CD14-positive monocyte (primary cell): ENCODE data around the gene MEP1A. TPM values are rescaled to one million over a fixed set of nuclear protein-coding genes. Genes with fewer than 3 reads are reported as not detected.

Source experiments
- DNase-seq, 3 donors: peaks; one replicate each; pipeline ENCODE4 v3.0.0-alpha.2; 2011 to 2022
- H2AFZ ChIP-seq: 2 replicates; pipeline ENCODE4 v1.6.0; 2012; ENCODE audit warnings: mild to moderate bottlenecking, low read depth, low read length, inconsistent platforms; ENCODE audit not compliant: insufficient read depth, poor library complexity, severe bottlenecking
- H3K27ac ChIP-seq, 2 donors: 1 replicate in 1 of 2; 2 replicates in 1 of 2; pipeline ENCODE4 v1.5.1; 2012 to 2013; ENCODE audit warnings: low read length in 2 of 2, control low read depth in 1 of 2, inconsistent platforms in 1 of 2, low read depth in 1 of 2, mild to moderate bottlenecking in 1 of 2
- H3K27me3 ChIP-seq, 2 donors: one replicate each; pipeline versions ENCODE4 v1.6.0 to v1.6.1; 2011 to 2013; ENCODE audit warnings: low read length in 2 of 2; ENCODE audit not compliant: control insufficient read depth in 2 of 2, insufficient read depth in 2 of 2
- H3K36me3 ChIP-seq, 2 donors: replicated peaks in 1 of 2; 1 replicate in 1 of 2; 2 replicates in 1 of 2; pipeline versions ENCODE4 v1.5.1 to v1.6.1; 2012 to 2013; ENCODE audit warnings: low read length in 2 of 2, control low read depth in 1 of 2, inconsistent platforms in 1 of 2, mild to moderate bottlenecking in 1 of 2; ENCODE audit not compliant: insufficient read depth in 2 of 2, control insufficient read depth in 1 of 2
- H3K4me1 ChIP-seq, 2 donors: 1 replicate in 1 of 2; 2 replicates in 1 of 2; pipeline versions ENCODE4 v1.5.1 to v1.6.1; 2012 to 2013; ENCODE audit warnings: low read length in 2 of 2, control low read depth in 1 of 2, inconsistent platforms in 1 of 2, mild to moderate bottlenecking in 1 of 2, moderate library complexity in 1 of 2; ENCODE audit not compliant: insufficient read depth in 2 of 2, control insufficient read depth in 1 of 2
- H3K4me2 ChIP-seq: replicated peaks from 2 replicates; pipeline ENCODE3; 2012; ENCODE audit warnings: low read length, moderate library complexity, mild to moderate bottlenecking; ENCODE audit not compliant: poor library complexity, severe bottlenecking; ENCODE audit errors: extremely low read depth
- H3K4me3 ChIP-seq, 3 experiments: fragments of 200-600 bp in 1 of 3; sonication (generic) in 1 of 3; replicated peaks in 1 of 3; 1 replicate in 2 of 3; 2 replicates in 1 of 3; pipeline ENCODE4 v1.5.1; 2011 to 2013; ENCODE audit warnings: low read length in 3 of 3, mild to moderate bottlenecking in 3 of 3, control low read depth in 2 of 3, low read depth in 2 of 3, inconsistent platforms in 1 of 3, moderate library complexity in 1 of 3
- H3K79me2 ChIP-seq: 2 replicates; pipeline ENCODE4 v1.6.0; 2012; ENCODE audit warnings: mild to moderate bottlenecking, control low read depth, inconsistent platforms, low read length, moderate library complexity; ENCODE audit not compliant: insufficient read depth
- H3K9ac ChIP-seq: 2 replicates; pipeline ENCODE4 v1.6.0; 2017; ENCODE audit warnings: low read length, mild to moderate bottlenecking; ENCODE audit not compliant: insufficient read depth, poor library complexity, severe bottlenecking
- H3K9me3 ChIP-seq, 2 donors: replicated peaks in 1 of 2; 1 replicate in 1 of 2; 2 replicates in 1 of 2; pipeline versions ENCODE4 v1.5.1 to v1.6.1; 2012 to 2013; ENCODE audit warnings: low read length in 2 of 2, control low read depth in 1 of 2; ENCODE audit not compliant: control insufficient read depth in 1 of 2, insufficient read depth in 1 of 2
- H4K20me1 ChIP-seq: 2 replicates; pipeline ENCODE4 v1.6.0; 2012; ENCODE audit warnings: mild to moderate bottlenecking, low read length, control low read depth, moderate library complexity; ENCODE audit not compliant: insufficient read depth
- H3K27ac Mint-ChIP-seq, 7 donors: one replicate each; pipeline ENCODE4 v1.8.0; 2020; ENCODE audit warnings: mild to moderate bottlenecking in 7 of 7, mixed read lengths in 7 of 7, moderate library complexity in 6 of 7, inconsistent platforms in 2 of 7
- H3K27me3 Mint-ChIP-seq, 3 donors: one replicate each; pipeline ENCODE4 v1.8.0; 2021 to 2022; ENCODE audit warnings: low read depth in 3 of 3, mild to moderate bottlenecking in 3 of 3, mixed read lengths in 3 of 3, moderate library complexity in 3 of 3, inconsistent platforms in 1 of 3
- H3K36me3 Mint-ChIP-seq, 2 donors: one replicate each; pipeline ENCODE4 v1.8.0; 2020; ENCODE audit warnings: mixed read lengths in 2 of 2, inconsistent platforms in 1 of 2, mild to moderate bottlenecking in 1 of 2
- H3K4me1 Mint-ChIP-seq: one replicate; pipeline ENCODE4 v1.8.0; 2020; ENCODE audit warnings: mild to moderate bottlenecking, mixed read lengths
- H3K4me3 Mint-ChIP-seq, 2 donors: one replicate each; pipeline ENCODE4 v1.8.0; 2020; ENCODE audit warnings: mild to moderate bottlenecking in 2 of 2, mixed read lengths in 2 of 2, moderate library complexity in 1 of 2
- H3K9me3 Mint-ChIP-seq, 7 donors: one replicate each; pipeline ENCODE4 v1.8.0; 2020 to 2022; ENCODE audit warnings: mixed read lengths in 7 of 7, mild to moderate bottlenecking in 6 of 7, moderate library complexity in 6 of 7, inconsistent platforms in 2 of 7
- WGBS: methylation state at CpG from one replicate; pipeline ENCODE4 v1.1.5; 2013; ENCODE audit warnings: missing lambda C conversion rate; ENCODE audit not compliant: insufficient coverage; 5-methylcytosine and 5-hydroxymethylcytosine counted together
- intact Hi-C, 2 donors: fragments of 100-400 bp; cut with micrococcal nuclease; formaldehyde crosslinking; loops; one replicate each; pipeline versions ENCODE4 v1.15.0 to v1.15.1; 2023
- polyA plus RNA-seq, 3 donors: library from polyadenylated mRNA; depleted of rRNA in 1 of 3; unstranded in 2 of 3; stranded (reverse) in 1 of 3; fragments of 300-500 nt in 2 of 3; fragments of >200 nt in 1 of 3; fragmentation: Illumina TruSeq in 2 of 3; gene quantifications; 1 replicate in 2 of 3; 2 replicates in 1 of 3; pipeline ENCODE4 v1.2.3, GENCODE V29; 2012 to 2021
- TF ChIP-seq, protein P1 (sequence below): fragments of 200-600 bp; IDR thresholded peaks from one replicate; pipeline ENCODE4 v1.8.0; 2022; ENCODE audit warnings: antibody characterized with exemption, mild to moderate bottlenecking

Gene MEP1A
- polyA plus RNA-seq, 3 donors: 0.05 to 0.10 (median 0.07) TPM

DNA sequence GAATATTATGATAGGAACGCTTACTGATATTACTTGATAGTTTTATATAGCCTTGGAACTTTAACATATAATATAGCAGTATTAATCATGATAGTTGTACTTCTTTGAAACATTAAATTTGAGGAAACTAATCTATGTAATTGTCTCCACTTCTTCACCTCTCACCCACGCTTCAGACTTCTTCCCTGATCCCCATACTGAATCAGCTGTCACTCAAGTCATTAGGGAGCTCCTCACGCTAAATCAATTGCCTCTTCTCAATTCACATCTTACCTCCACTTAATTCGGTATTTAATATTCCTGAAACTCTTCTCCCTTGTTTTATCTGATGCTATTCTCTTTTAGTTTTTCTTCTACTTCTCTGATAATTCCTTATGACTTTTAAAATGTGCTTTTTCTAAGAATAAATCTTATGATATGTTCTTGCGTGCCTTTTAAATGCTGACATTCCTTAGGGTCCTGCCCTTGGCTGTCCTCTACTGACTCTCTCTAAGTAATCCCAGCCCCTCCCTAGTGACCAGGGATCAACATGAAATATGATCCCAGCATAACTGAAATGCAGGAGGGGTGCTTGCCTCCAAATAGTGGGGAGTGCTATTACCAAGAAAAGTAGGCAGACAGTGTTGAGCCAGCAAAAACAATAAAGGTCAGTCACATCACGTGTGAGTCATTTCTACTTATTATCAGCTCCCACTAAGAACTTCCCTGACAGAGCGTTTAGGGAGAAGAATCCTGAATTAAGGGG, 36.5 kb upstream of the MEP1A start:
- no peak overlapping the region for H3K4me3 Mint-ChIP-seq
- H3K9ac ChIP-seq: no peak overlapping the region
- no peak overlapping the region for H3K27ac Mint-ChIP-seq
- peaks cover 0 to 2% (median 0%) of the 10 kb centered on the region in 7 donors for H3K9me3 Mint-ChIP-seq
- no peak for DNase-seq
- H3K4me1 ChIP-seq: no peaks in the 10 kb centered on the region
- intact Hi-C loops: no loop called here
- no peak overlapping the region for H3K4me3 ChIP-seq
- H2AFZ ChIP-seq: no peak overlapping the region
- peaks cover 0 to 1% (median 0%) of the 10 kb centered on the region in 3 donors for H3K27me3 Mint-ChIP-seq
- H3K9me3 ChIP-seq: no peaks in the 10 kb centered on the region
- no peaks in the 10 kb centered on the region for H3K36me3 ChIP-seq
- TF ChIP-seq, protein P1, sequence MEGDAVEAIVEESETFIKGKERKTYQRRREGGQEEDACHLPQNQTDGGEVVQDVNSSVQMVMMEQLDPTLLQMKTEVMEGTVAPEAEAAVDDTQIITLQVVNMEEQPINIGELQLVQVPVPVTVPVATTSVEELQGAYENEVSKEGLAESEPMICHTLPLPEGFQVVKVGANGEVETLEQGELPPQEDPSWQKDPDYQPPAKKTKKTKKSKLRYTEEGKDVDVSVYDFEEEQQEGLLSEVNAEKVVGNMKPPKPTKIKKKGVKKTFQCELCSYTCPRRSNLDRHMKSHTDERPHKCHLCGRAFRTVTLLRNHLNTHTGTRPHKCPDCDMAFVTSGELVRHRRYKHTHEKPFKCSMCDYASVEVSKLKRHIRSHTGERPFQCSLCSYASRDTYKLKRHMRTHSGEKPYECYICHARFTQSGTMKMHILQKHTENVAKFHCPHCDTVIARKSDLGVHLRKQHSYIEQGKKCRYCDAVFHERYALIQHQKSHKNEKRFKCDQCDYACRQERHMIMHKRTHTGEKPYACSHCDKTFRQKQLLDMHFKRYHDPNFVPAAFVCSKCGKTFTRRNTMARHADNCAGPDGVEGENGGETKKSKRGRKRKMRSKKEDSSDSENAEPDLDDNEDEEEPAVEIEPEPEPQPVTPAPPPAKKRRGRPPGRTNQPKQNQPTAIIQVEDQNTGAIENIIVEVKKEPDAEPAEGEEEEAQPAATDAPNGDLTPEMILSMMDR: no peak
- no peak overlapping the region for H3K4me2 ChIP-seq
- H3K79me2 ChIP-seq: no peaks in the 10 kb centered on the region
- H3K27me3 ChIP-seq: no peaks in the 10 kb centered on the region
- 50% methylated on average over 1 of the region's 7 CpGs for WGBS
- no peak overlapping the region for H3K27ac ChIP-seq
- H3K4me1 Mint-ChIP-seq: peaks cover 3% of the 10 kb centered on the region
- H3K36me3 Mint-ChIP-seq: no peaks in the 10 kb centered on the region
- no peaks in the 10 kb centered on the region for H4K20me1 ChIP-seq

DNA sequence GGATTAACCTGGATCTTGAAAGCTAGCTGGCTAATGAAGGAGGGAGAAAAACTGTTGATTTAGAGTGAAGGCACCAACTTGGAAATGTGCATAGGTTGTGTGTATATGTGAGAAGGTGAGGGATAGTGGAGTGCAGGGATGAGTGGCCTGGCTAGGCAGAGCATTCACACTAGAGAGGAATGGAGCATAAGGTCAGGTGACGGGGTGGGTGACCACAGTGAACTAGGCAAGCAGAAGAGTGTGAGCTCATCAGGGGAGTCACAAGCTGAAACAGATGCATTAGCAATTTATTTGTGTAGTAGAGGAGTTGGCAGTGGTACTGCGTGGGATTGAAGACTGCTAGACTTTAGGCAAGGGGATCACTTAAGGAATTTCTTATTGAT, 36.0 kb upstream of the MEP1A start:
- Histone ChIP-seq H3K4me1 (no peaks in the 10 kb centered on the region), H3K4me2 (no peak overlapping the region), H3K9ac (no peak overlapping the region), H3K79me2 (no peaks in the 10 kb centered on the region), H2AFZ (no peak overlapping the region), H3K27ac (no peak overlapping the region), H3K4me3 (no peak overlapping the region), H3K36me3 (no peaks in the 10 kb centered on the region), H3K27me3 (no peaks in the 10 kb centered on the region), H3K9me3 (no peaks in the 10 kb centered on the region), H4K20me1 (no peaks in the 10 kb centered on the region)
- Mint-ChIP-seq H3K4me3 (no peak overlapping the region), H3K27me3 (peaks cover 0 to 1% (median 0%) of the 10 kb centered on the region in 3 donors), H3K4me1 (peaks cover 3% of the 10 kb centered on the region), H3K9me3 (peaks cover 0 to 2% (median 0%) of the 10 kb centered on the region in 7 donors), H3K36me3 (no peaks in the 10 kb centered on the region), H3K27ac (no peak overlapping the region)
- TF ChIP-seq, protein P1: no peak
- 100% methylated on average over 1 of the region's 2 CpGs for WGBS
- no peak for DNase-seq
- intact Hi-C loops: no loop called here
